SK-N-MC (cell line): Measurements from ENCODE around the gene ITGBL1.

Experiments
- EZH2 ChIP-seq: fragments of 200-600 bp; sonication (generic); IDR thresholded peaks from one replicate; pipeline ENCODE4 v1.6.1; 2017; ENCODE audit warnings: antibody characterized with exemption
- POLR2AphosphoS5 ChIP-seq: IDR thresholded peaks from 2 replicates; pipeline ENCODE4 v1.6.1; 2012; ENCODE audit warnings: mild to moderate bottlenecking, low read depth, low read length, borderline replicate concordance

GRCh38 chr13:101475536-101475935 lies 23.1 kb downstream of the ITGBL1 start:
- TF ChIP-seq POLR2AphosphoS5 (no peak), EZH2 (no peak)
